Cardiac ventricle fibroblast (primary cell): ENCODE data around the gene GID8. TPM values are rescaled to one million over a fixed set of nuclear protein-coding genes. Genes with fewer than 3 reads are reported as not detected.

Experiments used
- total RNA-seq: library from RNA; depleted of rRNA; stranded (reverse); fragments of >200 nt; gene quantifications from 2 replicates; pipeline ENCODE4 v1.2.3, GENCODE V29; 2015

GID8 gene
- total RNA-seq: 26.5 and 29.3 TPM in 2 replicates

DNA sequence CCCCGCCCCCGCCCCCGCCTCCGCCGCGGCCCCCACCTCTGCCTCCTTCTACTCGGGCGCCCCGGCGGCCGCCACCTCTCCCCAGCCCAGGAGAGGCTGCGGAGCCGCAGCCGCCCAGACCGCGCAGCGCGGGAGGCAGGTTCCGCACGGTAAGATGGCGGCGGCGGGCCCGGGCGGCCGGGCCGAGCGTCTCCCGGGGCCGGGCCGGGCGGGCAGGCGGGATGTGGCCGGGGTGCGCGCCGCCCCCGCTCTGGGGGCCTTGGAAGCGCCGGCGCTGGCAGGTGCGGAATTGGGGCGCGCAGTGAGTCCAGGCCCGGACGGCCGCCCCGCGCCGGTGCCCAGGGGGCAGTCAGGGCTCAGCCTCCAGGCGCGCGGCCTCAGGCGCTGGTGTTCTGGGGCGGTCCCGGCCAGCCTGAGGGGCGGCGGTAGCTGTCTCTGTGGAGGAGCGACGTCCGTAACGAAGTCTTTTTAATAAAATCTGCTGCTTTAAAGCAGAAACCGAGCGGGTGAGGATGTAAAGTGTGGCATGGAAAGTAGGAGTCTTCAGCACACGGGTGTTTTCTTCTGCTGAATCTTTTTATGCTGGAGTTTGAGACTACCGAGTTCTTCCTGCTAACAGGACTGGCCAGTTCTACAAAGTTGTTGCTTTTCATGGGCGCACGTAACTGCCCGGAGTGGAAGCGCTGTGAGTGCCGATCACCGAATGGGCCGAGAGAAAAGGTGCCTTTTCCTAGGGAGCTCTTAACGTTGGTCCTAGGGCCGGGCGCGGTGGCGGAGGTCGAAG is at the start of gene GID8:
TSS of gene GID8 (plus strand) at position 43 of the 784 bp plus-strand sequence. CDS start 3,356 bp downstream, outside the sequence.

DNA sequence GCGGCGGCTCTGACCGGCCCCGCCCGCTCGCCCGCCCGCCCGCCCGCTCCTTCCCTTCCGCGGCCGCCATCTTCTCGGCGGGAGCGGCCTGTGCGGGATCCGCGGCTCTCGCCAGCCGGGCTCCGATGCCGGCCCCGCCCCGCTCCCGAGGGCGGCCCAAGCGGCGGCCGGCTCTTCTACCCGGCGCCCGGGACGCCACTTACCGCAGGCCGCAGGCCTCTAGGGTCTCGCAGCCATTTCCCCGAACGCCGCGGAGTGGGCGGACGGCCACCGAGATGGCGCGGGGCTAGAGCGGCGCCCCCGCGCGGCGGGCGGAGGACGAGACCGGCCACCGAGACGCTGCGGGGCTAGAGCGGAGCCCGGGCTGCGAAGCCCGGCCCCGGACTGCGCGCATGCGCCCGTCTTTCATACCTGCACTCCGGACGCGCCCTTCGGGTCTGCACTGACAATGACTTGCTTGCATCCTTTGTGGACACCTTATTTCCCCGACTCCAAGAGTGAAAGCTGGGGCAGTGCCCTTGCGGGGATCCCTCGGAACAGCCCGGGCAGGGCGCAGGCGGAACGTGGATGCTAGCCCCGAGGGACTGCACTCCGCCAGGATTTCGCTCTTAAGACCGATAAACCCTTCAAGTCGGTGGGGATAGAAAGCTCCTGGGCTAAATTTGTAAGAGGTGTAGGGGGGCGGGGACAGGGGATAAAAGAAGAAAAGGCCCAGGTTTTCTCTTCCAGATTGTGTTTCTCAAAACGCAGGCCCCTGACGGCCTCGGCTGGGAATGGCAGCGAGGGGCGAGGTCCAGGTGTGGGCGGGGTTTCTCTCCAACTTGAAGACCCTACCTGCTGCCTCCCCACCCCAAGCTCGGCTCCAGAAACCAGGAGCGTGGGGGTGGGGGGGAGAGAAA is 11.5 kb upstream of the GID8 start, which contains the start of gene DIDO1:
TSS of gene DIDO1 (minus strand) at position 277 of the 899 bp plus-strand sequence.

DNA sequence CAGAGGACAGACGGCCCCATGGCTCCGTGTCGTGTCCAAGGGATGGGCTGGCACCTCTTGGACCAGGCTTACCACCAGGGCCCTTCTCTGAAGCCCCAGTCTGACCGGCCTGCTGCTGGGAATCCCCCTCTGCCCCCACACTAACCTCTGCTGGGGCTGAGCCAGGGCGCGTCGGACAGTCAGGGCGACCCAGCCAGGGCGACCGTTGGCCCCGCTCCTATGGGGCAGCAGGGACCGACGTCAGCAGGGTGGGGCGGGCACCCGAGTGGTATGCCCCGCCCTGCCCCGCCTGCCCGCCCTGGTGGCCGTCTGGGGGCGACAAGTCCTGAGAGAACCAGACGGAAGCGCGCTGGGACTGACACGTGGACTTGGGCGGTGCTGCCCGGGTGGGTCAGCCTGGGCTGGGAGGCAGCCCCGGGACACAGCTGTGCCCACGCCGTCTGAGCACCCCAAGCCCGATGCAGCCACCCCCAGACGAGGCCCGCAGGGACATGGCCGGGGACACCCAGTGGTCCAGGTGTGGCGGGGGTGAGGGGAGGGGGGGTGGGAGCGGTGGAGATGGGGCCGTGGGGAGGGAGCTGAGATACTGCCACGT is 14.5 kb downstream of the GID8 start, which contains the start of gene SLC17A9:
TSS of gene SLC17A9 (plus strand) at position 337 of the 595 bp plus-strand sequence. CDS start at position 459, 122 bp downstream.

Other genes with a start within 250 kb of the GID8 start
- gene NTSR1, start 229.3 kb upstream of the GID8 start, total RNA-seq: not detected in 2 replicates
- 11.1 and 11.5 TPM in 2 replicates for gene MRGBP, start 141.7 kb upstream of the GID8 start, total RNA-seq
- gene OGFR, start 133.3 kb upstream of the GID8 start, total RNA-seq: 51.2 and 58.9 TPM in 2 replicates
- 46.0 and 51.4 TPM in 2 replicates for gene COL9A3, start 121.1 kb upstream of the GID8 start, total RNA-seq
- gene TCFL5, start 76.3 kb upstream of the GID8 start, total RNA-seq: 8.6 and 9.3 TPM in 2 replicates
- 26.5 and 27.3 TPM in 2 replicates for gene DIDO1, start 11.6 kb upstream of the GID8 start, total RNA-seq
- gene SLC17A9, start 14.6 kb downstream of the GID8 start, total RNA-seq: 0.64 and 0.81 TPM in 2 replicates
- not detected in 2 replicates for gene BHLHE23, start 68.8 kb downstream of the GID8 start, total RNA-seq